Left lung (tissue), 10 donors: ENCODE data around the gene FHIT. TPM values are rescaled to one million over a fixed set of nuclear protein-coding genes. Genes with fewer than 3 reads are reported as not detected.

Experiments used
- ATAC-seq: fragments of 200-7000 bp; cut with Tn5 transposase; one replicate; pipeline ENCODE4 v1.9.1; 2020; ENCODE audit warnings: moderate library complexity
- DNase-seq, 4 donors: peaks; one replicate each; pipeline ENCODE4 v3.0.0-alpha.2; 2013 to 2020
- H3K27ac ChIP-seq, 2 donors: fragments of 200-600 bp; sonication (generic) in 1 of 2; one replicate each; pipeline versions ENCODE4 v1.5.0 to v1.8.0; 2020 to 2021
- H3K27me3 ChIP-seq, 2 donors: fragments of 200-600 bp; sonication (generic) in 1 of 2; one replicate each; pipeline versions ENCODE4 v1.5.0 to v1.8.0; 2020 to 2021
- H3K36me3 ChIP-seq, 2 donors: fragments of 200-600 bp; sonication (generic) in 1 of 2; one replicate each; pipeline versions ENCODE4 v1.5.0 to v1.8.0; 2020 to 2021
- H3K4me1 ChIP-seq, 2 donors: fragments of 200-600 bp; one replicate each; pipeline ENCODE4 v1.8.0; 2021
- H3K4me3 ChIP-seq, 2 donors: fragments of 200-600 bp; sonication (generic) in 1 of 2; one replicate each; pipeline versions ENCODE4 v1.5.0 to v1.8.0; 2020 to 2021; ENCODE audit warnings: mild to moderate bottlenecking in 1 of 2
- H3K9me3 ChIP-seq, 2 donors: fragments of 200-600 bp; sonication (generic) in 1 of 2; one replicate each; pipeline versions ENCODE4 v1.5.0 to v1.8.0; 2020 to 2021
- CTCF ChIP-seq, 2 donors: fragments of 200-600 bp; sonication (generic) in 1 of 2; IDR thresholded peaks; one replicate each; pipeline versions ENCODE4 v1.5.0 to v1.8.0; 2021; ENCODE audit warnings: antibody characterized with exemption in 2 of 2
- intact Hi-C, 2 donors: fragments of 100-400 bp; cut with DNase I; formaldehyde crosslinking; loops; one replicate each; pipeline versions ENCODE4 v1.11.2 to v1.14.2; 2022
- polyA plus RNA-seq, 6 donors: library from polyadenylated mRNA; unstranded; fragments of 120-200 nt; gene quantifications; one replicate each; pipeline ENCODE4 v1.2.1, GENCODE V29; 2013; ENCODE audit not compliant: insufficient read length in 6 of 6
- total RNA-seq, 2 donors: library from RNA; stranded (reverse); fragmentation: NEBNext Ultra II Directional; extraction: Animal tissue kit (Norgen Biotek cat#: 25700); gene quantifications; one replicate each; pipeline ENCODE4 v1.2.1, GENCODE V29; 2021
- donor health status: DM: no; HTN: yes; CAD: no.
- donor health status: DM: no; HTN: no; CAD: no.

FHIT gene
- total and polyA plus RNA-seq, 8 donors: 8.5 to 16.3 (median 9.7) TPM

GRCh38 chr3:60250810-60251209 lies 1000.4 kb downstream of the FHIT start:
- intact Hi-C loops: no loop called here
- Histone ChIP-seq H3K9me3 (no peaks in the 10 kb centered on the region), H3K27me3 (no peaks in the 10 kb centered on the region)

GRCh38 chr3:60250206-60250605 lies 1001.0 kb downstream of the FHIT start:
- Histone ChIP-seq H3K4me1 (no peaks in the 10 kb centered on the region), H3K36me3 (no peaks in the 10 kb centered on the region), H3K9me3 (no peaks in the 10 kb centered on the region), H3K4me3 (no peak overlapping the region), H3K27ac (no peak overlapping the region), H3K27me3 (no peaks in the 10 kb centered on the region)
- ATAC-seq (no peak), DNase-seq (no peak)
- TF ChIP-seq CTCF (IDR thresholded peaks at IDR 0.05): no peak
- intact Hi-C loops: no loop called here

More at GRCh38 chr3:60250810-60251209, 1000.4 kb downstream of the FHIT start:
- Histone ChIP-seq H3K36me3 (no peaks in the 10 kb centered on the region), H3K27ac (no peak overlapping the region), H3K4me3 (no peak overlapping the region), H3K4me1 (no peaks in the 10 kb centered on the region)
- DNase-seq (no peak), ATAC-seq (no peak)
- no peak for TF ChIP-seq CTCF (IDR thresholded peaks at IDR 0.05)

- no peak for ATAC-seq
These were observed 1004.9 kb downstream of the FHIT start for GRCh38 chr3:60246361-60246760.

GRCh38 chr3:60243456-60243855 lies 1007.8 kb downstream of the FHIT start:
- H3K9me3 ChIP-seq: no peaks in the 10 kb centered on the region
- ATAC-seq (no peak), DNase-seq (no peak)
- no peak for TF ChIP-seq CTCF (IDR thresholded peaks at IDR 0.05)
- H3K27ac ChIP-seq: no peak overlapping the region
- intact Hi-C loops: no loop called here
- no peaks in the 10 kb centered on the region for H3K36me3 ChIP-seq
- no peaks in the 10 kb centered on the region for H3K27me3 ChIP-seq
- H3K4me3 ChIP-seq: no peak overlapping the region
- no peaks in the 10 kb centered on the region for H3K4me1 ChIP-seq

More at GRCh38 chr3:60246361-60246760, 1004.9 kb downstream of the FHIT start:
- Histone ChIP-seq H3K27ac (no peak overlapping the region), H3K36me3 (no peaks in the 10 kb centered on the region), H3K27me3 (no peaks in the 10 kb centered on the region), H3K4me1 (no peaks in the 10 kb centered on the region), H3K4me3 (no peak overlapping the region), H3K9me3 (no peaks in the 10 kb centered on the region)
- intact Hi-C loops: no loop called here
- no peak for TF ChIP-seq CTCF (IDR thresholded peaks at IDR 0.05)
- no peak for DNase-seq

GRCh38 chr3:60240492-60240891 lies 1010.8 kb downstream of the FHIT start:
- Histone ChIP-seq H3K36me3 (no peaks in the 10 kb centered on the region), H3K27ac (no peak overlapping the region), H3K4me1 (no peaks in the 10 kb centered on the region), H3K27me3 (no peaks in the 10 kb centered on the region), H3K9me3 (no peaks in the 10 kb centered on the region), H3K4me3 (no peak overlapping the region)
- DNase-seq: no peak
- no peak for TF ChIP-seq CTCF (IDR thresholded peaks at IDR 0.05)
- no peak for ATAC-seq
- intact Hi-C loops: no loop called here
